GM10847 (cell line): ENCODE results near the gene CGNL1.

Source experiments
- POLR2A ChIP-seq: IDR thresholded peaks from 2 replicates; pipeline ENCODE4 v1.6.1; 2011; ENCODE audit not compliant: insufficient read length; ENCODE audit errors: extremely low read depth

CGNL1 gene

DNA sequence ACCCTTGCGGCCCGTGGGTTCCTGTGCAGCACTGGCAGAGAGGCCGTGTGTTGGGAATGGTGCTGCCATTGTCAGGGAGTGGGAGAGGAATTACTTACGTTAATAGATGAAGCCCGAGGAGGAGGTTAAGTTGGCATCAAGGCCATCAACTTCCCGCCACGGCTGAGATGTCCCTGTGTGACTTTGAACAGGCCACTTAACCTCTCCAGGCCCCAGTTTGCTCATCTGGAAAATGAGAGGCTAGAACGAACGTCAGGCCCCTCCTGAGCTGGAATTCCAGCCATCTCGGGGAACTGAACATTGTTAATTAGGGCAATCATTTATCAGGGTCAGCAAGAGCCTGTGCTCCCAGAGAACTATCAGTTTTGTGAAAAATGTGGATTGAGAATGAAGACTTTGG lies 124.0 kb downstream of the CGNL1 start:
- TF ChIP-seq POLR2A: no peak

DNA sequence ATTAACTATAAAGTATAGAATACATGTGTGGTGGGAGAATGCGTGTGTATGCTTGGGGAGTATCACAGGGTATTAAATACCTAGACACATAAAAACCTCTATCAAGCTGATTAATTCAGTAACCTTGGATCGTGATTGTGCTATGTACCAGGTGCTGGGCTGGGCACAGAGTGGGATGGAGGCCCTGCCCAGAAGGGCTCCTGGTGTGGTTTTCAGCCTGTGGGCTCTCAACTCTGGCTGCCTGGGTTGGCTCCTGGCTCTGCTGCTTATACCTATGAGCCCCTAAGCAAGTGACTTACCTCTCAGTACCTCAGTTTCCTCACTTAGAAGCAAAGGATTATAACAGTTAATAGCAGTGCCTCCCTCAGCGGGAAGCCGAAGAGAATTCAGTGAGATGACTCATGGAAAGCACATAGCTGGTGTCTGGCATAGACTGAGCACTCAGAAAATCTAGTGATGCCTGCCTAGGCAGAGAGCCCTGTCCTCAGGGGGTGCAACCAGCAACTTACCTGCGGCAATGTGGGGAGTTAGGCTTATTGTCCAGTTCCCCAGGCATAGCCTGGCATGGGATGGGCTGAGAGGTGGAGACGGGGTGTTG lies 124.8 kb downstream of the CGNL1 start:
- TF ChIP-seq POLR2A: no peak

DNA sequence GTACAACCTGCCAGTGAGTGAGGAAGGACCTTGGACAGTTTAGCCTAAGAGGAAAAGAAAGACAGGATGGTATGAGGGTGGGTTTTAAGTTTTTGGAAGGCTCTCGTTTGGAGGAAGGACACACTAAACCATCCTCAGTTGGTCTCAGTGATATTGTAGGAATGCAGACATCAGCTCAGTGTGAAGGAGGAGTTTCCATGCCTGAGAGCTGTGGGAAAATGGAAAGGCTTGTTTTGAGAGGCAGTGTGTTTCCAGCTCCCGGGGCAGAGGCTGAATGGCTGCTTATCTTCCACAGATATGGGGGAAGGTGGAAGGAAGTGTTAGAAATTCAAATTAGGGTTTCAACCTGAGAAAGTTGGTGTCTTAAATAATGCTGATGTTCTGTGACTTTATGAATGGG lies 125.8 kb downstream of the CGNL1 start:
- no peak for TF ChIP-seq POLR2A

DNA sequence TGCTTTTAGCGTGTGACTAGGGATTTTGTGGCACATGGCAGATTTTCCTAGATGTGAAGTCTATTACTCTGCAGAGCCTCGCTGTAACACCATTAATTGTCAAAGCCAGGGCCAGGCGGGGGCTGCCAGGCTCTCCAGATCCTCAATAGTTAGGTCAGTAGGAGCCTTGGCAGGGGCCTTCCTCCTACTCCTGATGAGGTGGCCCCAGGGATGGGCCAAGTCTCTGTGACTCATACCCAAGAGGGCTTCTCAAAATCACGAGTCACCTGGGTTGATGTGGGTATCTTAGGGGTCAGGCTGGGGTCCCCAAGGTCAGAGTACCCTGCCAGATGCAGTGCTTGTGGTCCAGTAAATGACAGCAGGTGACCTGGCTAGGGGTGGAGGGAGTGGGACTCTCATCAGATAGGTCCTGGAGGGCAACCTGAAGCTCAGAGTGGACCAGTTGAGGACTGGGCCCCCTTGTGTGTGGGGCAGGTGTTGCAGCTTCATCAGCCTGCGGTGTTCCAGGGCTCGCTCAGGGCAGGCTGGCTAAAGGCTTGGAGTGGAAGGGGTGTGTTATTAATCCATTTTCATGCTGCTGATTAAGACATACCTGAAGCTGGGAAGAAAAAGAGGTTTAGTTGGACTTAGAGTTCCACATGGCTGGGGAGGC lies 126.9 kb downstream of the CGNL1 start:
- no peak for TF ChIP-seq POLR2A

DNA sequence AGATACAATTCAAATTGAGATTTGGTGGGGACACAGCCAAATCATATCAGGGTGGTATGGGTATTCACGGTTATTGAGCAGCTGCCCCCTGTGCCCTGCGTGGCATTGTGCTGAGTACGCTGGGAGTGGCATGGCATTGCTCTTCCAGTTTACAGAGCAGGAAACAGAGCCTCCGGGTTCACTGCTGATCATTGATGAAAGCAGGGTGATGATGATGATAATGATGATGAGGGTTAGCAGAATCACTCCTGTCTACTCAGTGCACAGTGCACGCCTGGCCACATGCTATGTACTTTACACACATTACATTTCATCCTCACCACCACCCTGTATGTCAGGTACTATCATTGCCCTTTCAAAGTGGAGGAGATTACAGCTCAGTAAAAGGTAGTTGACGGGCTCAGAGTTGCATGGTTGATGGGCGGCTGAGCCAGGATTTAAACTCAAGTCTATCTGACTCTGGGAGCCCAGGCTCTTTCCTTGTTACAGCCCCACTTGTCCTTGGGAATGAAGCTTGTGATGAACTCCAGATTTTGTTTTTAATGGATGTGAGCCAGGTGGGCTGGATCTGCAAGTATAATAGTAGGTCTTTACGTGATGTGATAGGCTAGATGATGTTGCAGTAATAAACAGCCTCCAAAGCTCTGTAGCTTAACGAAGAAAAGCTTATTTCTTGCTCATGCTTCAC lies 127.8 kb downstream of the CGNL1 start:
- no peak for TF ChIP-seq POLR2A

DNA sequence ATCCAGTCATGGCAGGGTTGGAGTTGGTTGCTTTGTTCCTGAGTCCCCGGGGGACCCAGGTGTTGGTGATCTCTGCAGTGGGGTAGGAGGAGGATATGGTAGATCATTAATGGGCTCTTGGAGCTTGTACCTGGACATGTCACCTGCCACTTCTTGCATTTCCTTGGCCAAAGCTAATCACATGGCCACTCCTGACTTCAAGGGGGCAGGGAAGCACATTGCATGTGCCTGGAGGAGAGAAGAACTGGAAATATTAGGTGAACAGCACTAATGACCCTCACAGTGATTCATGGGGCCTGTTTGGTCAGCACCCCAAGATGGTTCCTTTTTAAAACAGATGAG lies 128.3 kb downstream of the CGNL1 start:
- TF ChIP-seq POLR2A: no peak

DNA sequence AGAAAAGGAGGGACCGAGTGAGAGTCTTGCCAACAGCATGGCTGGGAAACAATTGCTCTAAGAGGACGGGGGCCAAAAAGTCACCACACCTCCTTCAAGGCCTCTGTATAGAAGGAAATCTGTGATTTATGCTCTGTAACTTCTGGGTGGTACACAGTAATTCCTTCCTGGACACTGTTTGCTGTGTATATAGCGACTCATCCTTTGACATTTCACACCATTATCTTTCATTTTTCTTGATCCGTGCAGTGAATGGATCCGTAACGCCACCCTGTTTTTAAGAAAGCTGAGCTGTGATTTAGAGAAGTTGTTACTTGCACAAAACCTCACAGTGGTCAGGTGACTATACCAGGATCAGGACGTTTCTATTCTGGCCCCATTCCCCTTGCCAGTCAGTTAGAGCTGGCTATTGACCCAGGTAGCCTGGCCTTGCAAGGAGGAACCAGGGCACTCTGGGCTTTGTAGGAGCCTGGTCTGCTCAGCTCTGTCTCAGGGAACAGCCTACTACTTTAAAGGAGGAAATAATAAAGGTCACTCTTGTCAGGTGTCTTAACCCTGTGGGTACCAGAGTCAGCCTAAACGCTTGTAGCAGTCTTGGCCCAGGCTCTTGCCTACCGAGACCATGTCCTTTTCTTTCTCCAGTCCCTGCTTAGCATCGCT lies 128.9 kb downstream of the CGNL1 start:
- TF ChIP-seq POLR2A: no peak

DNA sequence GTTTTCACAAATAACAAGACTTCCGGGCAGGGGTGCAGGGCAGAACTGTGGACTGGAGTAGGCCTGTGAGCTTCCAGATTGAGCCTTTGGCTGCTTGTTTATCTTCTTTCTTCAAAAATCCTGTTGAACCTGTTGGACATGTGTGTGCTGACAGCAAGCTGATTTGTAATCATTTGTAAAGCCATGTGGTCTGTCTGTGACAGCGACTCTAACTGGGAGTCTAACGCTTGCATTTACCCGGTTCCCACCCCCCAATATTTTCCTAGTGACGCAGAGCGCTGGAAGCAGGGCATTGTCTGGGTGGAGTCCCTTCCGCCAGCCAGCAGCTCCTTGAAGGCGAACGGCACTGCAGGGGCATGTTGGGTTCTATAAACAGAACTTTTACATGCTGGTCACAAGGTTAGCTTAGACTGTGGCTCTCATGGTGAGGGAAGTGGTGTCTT lies 129.7 kb downstream of the CGNL1 start:
- TF ChIP-seq POLR2A: no peak

DNA sequence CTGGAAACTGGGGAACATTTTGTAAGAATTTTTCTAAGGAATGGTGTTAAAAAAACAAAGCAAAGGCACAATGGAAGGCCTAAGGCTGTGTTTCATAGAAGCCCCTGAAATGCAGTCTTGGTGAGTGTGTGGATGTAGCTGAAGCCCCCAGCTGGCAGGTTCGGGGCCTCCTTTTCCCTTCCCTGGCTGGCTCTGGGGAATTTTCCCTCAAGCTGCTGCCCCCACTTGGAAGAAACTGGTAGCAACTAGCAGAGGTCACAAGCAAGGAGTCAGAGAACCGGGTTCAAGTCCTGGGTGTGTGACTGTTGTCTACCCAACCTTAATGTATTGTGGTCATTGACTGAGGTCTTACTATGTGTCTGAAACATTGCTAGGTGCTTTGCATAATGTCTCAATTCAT lies 130.1 kb downstream of the CGNL1 start:
- no peak for TF ChIP-seq POLR2A

DNA sequence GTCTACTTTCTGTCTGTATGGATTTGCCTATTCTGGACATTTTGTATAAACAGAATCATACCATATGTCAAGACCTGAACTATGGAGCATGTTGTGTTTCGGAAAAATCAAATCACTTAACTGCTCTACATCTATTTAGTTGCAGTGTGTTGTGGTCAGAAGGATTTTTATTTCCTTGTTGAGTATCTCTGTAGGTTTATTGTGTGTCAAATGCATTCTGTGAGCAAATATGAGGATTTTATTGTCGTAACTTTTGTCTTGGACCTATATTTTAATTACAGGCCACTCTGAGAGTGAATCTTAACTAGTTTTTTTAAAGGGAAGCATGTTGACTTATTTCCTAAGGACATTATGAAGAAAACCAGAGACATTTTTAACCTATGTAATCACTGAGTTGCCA lies 130.8 kb downstream of the CGNL1 start:
- no peak for TF ChIP-seq POLR2A

DNA sequence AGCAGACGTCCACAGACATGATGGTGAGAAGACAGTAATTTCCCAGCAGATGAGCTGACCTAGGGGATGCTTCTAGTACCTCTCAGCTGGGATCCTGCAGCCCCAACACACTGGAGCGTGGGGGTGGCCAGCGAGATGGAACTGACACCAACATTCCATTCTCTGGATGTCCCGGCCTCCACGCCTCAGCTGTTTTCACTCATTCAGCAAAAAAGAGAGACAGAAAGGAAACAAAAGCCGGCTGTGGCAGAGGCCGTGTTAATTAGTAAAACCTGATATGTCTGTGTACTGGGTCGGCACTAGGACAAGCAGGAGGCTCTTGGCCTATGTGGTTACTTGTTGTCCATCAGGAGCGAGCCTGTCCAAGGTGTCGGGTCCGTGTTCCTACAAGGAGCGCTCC lies 132.8 kb downstream of the CGNL1 start:
- no peak for TF ChIP-seq POLR2A

DNA sequence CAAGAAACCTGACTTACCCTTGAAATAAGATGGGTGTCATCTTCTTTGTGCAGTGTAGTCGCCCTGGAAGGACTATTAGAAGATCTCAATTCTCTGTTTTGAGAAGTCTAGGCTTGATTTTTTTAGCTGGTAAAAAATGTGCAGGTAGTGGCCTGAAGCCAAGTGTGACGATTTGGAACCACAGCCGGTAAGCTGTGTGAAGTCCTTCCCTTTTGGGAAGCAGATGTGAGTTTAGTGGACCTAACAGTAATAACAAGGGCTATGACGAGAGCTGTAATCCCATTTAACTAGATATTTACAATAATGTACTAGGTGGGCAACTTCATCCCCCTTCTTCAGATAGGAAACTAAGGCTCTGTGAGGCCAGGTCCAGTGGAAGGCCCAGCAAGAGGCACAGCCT lies 133.7 kb downstream of the CGNL1 start:
- TF ChIP-seq POLR2A: no peak

DNA sequence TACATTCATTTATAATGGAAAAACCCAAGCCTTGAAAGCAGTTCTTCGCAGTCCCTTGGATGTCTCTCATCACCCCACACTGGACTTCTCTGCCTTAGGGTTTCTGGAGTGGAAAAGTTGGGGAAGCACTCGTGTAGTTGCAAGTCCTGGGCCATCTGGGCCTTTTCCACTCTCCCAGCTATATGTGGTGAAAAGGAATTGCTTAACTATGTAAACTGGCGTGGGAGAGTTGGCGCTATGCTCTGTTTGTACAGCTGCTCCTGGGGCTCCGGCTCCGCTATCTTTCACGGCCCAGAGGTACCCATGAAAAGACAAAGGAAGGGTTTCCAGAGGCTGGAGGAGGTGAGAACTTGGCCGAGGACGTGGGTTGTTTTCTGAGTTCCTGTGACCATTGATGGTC lies 134.3 kb downstream of the CGNL1 start:
- no peak for TF ChIP-seq POLR2A

DNA sequence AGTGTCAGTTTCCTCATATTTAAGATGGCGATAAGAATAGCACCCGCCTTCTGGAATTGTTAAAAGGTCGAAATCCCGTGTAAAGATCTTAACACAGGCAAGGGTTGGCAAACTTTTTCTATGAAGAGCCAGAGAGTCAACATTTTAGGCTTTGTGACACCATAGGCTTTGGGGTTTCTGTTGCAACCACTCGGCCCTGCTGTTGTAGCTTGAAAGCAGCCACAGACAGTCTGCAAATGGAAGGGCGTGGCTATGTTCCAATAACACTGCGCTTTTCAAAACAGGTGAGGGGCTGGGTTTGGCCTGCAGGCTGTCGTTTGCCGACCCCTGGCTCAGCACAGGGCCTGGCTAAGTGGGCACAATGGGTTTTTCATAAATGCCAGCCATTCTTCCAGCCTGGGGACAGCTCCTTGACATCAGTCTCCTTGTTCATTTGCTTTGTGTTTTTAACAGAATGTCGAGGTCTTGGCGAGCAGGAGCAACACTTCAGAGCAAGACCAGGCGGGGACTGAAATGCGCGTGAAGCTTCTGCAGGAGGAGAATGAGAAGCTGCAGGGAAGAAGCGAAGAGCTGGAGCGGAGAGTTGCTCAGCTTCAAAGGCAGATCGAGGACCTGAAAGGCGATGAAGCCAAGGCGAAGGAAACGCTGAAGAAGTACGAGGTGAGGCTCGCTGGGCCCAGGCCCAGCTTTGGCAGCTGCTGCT lies 140.2 kb downstream of the CGNL1 start:
- TF ChIP-seq POLR2A: no peak

DNA sequence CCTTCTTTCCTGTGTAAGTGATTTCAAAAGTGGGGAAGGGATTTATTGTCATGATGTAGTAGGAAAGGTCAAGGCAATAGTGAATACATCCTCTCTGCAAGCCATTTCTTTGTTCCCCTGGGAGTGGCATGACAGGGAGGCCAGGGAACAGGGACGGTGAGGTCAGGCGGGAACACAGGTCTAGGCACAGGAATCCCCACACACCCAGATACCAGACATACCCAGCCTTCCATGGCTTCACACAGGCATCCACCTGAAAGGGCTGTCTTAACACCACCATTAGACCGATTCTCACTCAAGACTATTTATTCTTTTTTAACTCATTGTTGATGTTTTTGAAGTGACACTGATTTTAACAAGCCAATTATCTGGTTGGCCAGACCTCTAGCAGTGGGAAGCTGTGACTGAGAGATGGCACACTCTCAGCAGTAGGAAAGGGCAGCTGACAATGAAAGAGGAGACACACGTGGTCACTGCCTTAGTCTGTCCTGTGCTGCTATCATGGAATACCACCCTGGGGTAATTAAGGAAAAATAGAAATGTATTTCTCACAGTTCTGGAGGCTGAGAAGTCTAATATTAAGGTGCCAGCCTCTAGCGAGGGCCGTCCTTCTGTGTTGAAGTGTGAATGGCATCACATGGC lies 140.8 kb downstream of the CGNL1 start:
- TF ChIP-seq POLR2A: no peak

DNA sequence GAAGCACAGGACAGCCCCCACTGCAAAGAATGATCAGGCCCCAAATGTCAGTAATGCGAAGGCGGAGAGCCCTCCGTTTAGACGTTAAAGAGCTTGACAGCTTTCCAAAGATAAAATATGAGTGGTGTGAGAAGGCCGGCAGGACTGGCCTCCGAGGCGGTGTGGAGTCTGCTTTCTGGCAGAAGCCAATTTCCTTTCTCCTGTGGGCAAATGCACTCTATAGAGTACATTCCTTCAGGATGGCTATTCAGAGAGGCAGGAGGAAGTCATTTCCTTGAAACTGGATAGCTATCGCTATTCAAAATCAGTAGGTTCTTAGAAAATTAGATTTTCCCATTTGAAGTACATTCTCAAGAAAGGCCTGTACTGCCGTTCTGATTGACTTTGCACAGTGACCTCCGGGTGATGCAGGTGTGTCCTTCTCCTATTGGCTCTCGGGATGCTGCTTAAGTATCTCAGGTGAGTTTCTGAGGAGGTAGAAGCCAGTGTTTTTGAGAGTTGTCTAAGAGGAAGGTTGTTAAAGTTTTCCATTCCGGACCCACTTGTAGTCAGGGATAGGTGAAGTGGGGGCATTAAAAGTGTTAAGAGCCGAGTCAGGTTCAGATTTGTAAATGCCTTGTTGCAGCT lies 142.6 kb downstream of the CGNL1 start:
- TF ChIP-seq POLR2A: no peak
